HepG2 (cell line): ENCODE data around the gene PNLIPRP2. TPM values are rescaled to one million over a fixed set of nuclear protein-coding genes. Genes with fewer than 3 reads are reported as not detected.
A peak's percentile ranks its signal among the peaks of the same experiment; 100 is the strongest.

Experiments
- ATAC-seq: fragments of 200-7000 bp; cut with Tn5 transposase; 3 replicates; pipeline ENCODE4 v1.9.1; 2020; ENCODE audit warnings: mild to moderate bottlenecking, moderate library complexity
- BruUV-seq: library from RNA; stranded (reverse); fragments of 400-500 nt; replicated peaks from 2 replicates; lab custom pipeline; 2021; lab: Mats Ljungman, UMichigan
- CTCF ChIA-PET: fragments of 300-600 bp; formaldehyde crosslinking; extraction: SDS; loops from one replicate; lab custom pipeline; 2021; ENCODE audit warnings: low total read pairs, inconsistent platforms, low intra/inter-chr PET ratio; lab: Yijun Ruan, JAX
- POLR2A ChIA-PET: fragments of 350-600 bp; sonication (Branson Sonifier 250); formaldehyde crosslinking; loops from one replicate; lab custom pipeline; 2020; ENCODE audit warnings: antibody characterized with exemption, inconsistent platforms; lab: Yijun Ruan, JAX
- DNase-seq: peaks from one replicate; pipeline ENCODE4 v3.0.0-alpha.2; 2015; ENCODE audit warnings: low spot score
- FAIRE-seq: peaks from 3 replicates; lab custom pipeline; 2011; peaks lifted over from hg19 to GRCh38; lab: Jason Lieb, UNC
- H2AFZ ChIP-seq: one replicate; pipeline ENCODE4 v1.6.1; 2011; ENCODE audit warnings: low read length, inconsistent platforms
- H3K27ac ChIP-seq: fragments of 300-600 bp; 3 replicates; pipeline ENCODE4 v1.8.0; 2011; ENCODE audit warnings: mixed run types, mild to moderate bottlenecking, mixed read lengths, low read length, inconsistent platforms; ENCODE audit not compliant: insufficient read depth; ENCODE audit errors: extremely low read length
- H3K27me3 ChIP-seq, 2 experiments: fragments of 200-600 bp in 1 of 2; 2 replicates in 1 of 2; 3 replicates in 1 of 2; pipeline versions ENCODE4 v1.6.0 to v1.8.0; 2011; ENCODE audit warnings: low read length in 2 of 2, mild to moderate bottlenecking in 2 of 2, moderate library complexity in 2 of 2, inconsistent platforms in 1 of 2; ENCODE audit not compliant: insufficient read depth in 2 of 2, control insufficient read depth in 1 of 2
- H3K36me3 ChIP-seq, 2 experiments: fragments of 200-600 bp in 1 of 2; replicated peaks in 1 of 2; 2 replicates in 1 of 2; 3 replicates in 1 of 2; pipeline versions ENCODE4 v1.5.1 to v1.8.0; 2011; ENCODE audit warnings: low read length in 2 of 2, inconsistent platforms in 1 of 2; ENCODE audit not compliant: insufficient read depth in 2 of 2, control insufficient read depth in 1 of 2
- H3K4me1 ChIP-seq: 2 replicates; pipeline ENCODE4 v1.5.1; 2012; ENCODE audit warnings: low read length, inconsistent platforms; ENCODE audit not compliant: insufficient read depth
- H3K4me2 ChIP-seq: 2 replicates; pipeline ENCODE4 v1.6.0; 2011; ENCODE audit warnings: low read depth, low read length, inconsistent platforms
- H3K4me3 ChIP-seq, 3 experiments: fragments of 200-600 bp in 1 of 3; sonication (generic), shearing (Covaris generic) in 1 of 3; replicated peaks in 1 of 3; 2 replicates each; pipeline ENCODE4 v1.5.1; 2011 to 2016; ENCODE audit warnings: low read length in 3 of 3, inconsistent platforms in 2 of 3, low read depth in 2 of 3, mild to moderate bottlenecking in 2 of 3, control low read depth in 1 of 3, mixed read lengths in 1 of 3; ENCODE audit not compliant: insufficient read depth in 1 of 3
- H3K79me2 ChIP-seq: one replicate; pipeline ENCODE4 v1.6.1; 2011; ENCODE audit warnings: low read length, inconsistent platforms; ENCODE audit not compliant: insufficient read depth
- H3K9ac ChIP-seq: 2 replicates; pipeline ENCODE4 v1.6.0; 2011; ENCODE audit warnings: mild to moderate bottlenecking, low read depth, low read length, inconsistent platforms; ENCODE audit not compliant: insufficient read depth
- H3K9me3 ChIP-seq: 2 replicates; pipeline ENCODE4 v1.5.1; 2012; ENCODE audit warnings: mild to moderate bottlenecking, low read length
- H4K20me1 ChIP-seq: 2 replicates; pipeline ENCODE4 v1.6.0; 2011; ENCODE audit warnings: inconsistent platforms, mild to moderate bottlenecking, low read length, moderate library complexity; ENCODE audit not compliant: insufficient read depth
- HNRNPK ChIP-seq: fragments of 200-400 bp; formaldehyde crosslinking; IDR thresholded peaks from 2 replicates; pipeline ENCODE4 v1.6.1; 2018; ENCODE audit warnings: low read length, low read depth, moderate library complexity, mild to moderate bottlenecking; ENCODE audit not compliant: poor library complexity, severe bottlenecking
- MED1 ChIP-seq: sonication (generic); formaldehyde crosslinking; IDR thresholded peaks from 2 replicates; pipeline ENCODE4 v1.4.0; 2020; ENCODE audit warnings: missing genetic modification reagents
- POGZ ChIP-seq: sonication (generic); formaldehyde crosslinking; IDR thresholded peaks from 2 replicates; pipeline ENCODE4 v1.4.0; 2020; ENCODE audit warnings: mild to moderate bottlenecking, missing genetic modification reagents
- TOE1 ChIP-seq: sonication (generic); formaldehyde crosslinking; IDR thresholded peaks from 2 replicates; pipeline ENCODE4 v1.4.0; 2020; ENCODE audit warnings: mild to moderate bottlenecking, missing genetic modification reagents
- ZNF17 ChIP-seq: sonication (generic); formaldehyde crosslinking; IDR thresholded peaks from 2 replicates; pipeline ENCODE4 v1.5.0; 2020; ENCODE audit warnings: mild to moderate bottlenecking, missing genetic modification reagents
- WGBS: methylation state at CpG from one replicate; pipeline ENCODE4 v1.1.6; 2017; ENCODE audit warnings: low lambda C conversion rate; 5-methylcytosine and 5-hydroxymethylcytosine counted together
- in situ Hi-C: cut with HindIII; loops from 2 replicates; pipeline ENCODE4 v1.10.0; 2017; ENCODE audit warnings: low pct_unique_long_range_greater_than_20kb; ENCODE audit not compliant: extremely low pct_ligation_motif_present
- intact Hi-C: fragments of 100-400 bp; cut with micrococcal nuclease; formaldehyde crosslinking; loops from one replicate; pipeline ENCODE4 v1.10.0; 2022; ENCODE audit not compliant: unreplicated experiment
- polyA plus RNA-seq, 8 experiments: library from polyadenylated mRNA; depleted of rRNA in 3 of 8; stranded (reverse) in 7 of 8; unstranded in 1 of 8; fragments of >200 nt; fragmentation: Illumina TruSeq in 4 of 8; extraction: Trizol in 4 of 8; gene quantifications; 2 replicates each; pipeline versions ENCODE4 v1.2.1 to v1.2.3, GENCODE V29; 2011 to 2016; ENCODE audit warnings: low read depth in 4 of 8, missing spikeins in 1 of 8, mixed read lengths in 1 of 8; ENCODE audit not compliant: insufficient read depth in 1 of 8
- total RNA-seq, 5 experiments: library from RNA; depleted of rRNA; stranded (reverse); fragments of >200 nt; fragmentation: Illumina TruSeq; extraction: Trizol; gene quantifications; 2 replicates each; pipeline ENCODE4 v1.2.3, GENCODE V29; 2016; ENCODE audit warnings: low read depth in 1 of 5
- TF ChIP-seq, protein P1 (sequence below): sonication (generic); formaldehyde crosslinking; IDR thresholded peaks from 2 replicates; pipeline ENCODE4 v1.5.0; 2020; ENCODE audit warnings: missing genetic modification reagents, mild to moderate bottlenecking, borderline replicate concordance

PNLIPRP2 gene
- total and polyA plus RNA-seq, 2 of the 13 experiments (the other 11 are each of a cell fraction or from before 2014, with no cell fraction given), result 0.21 to 0.97 TPM

DNA sequence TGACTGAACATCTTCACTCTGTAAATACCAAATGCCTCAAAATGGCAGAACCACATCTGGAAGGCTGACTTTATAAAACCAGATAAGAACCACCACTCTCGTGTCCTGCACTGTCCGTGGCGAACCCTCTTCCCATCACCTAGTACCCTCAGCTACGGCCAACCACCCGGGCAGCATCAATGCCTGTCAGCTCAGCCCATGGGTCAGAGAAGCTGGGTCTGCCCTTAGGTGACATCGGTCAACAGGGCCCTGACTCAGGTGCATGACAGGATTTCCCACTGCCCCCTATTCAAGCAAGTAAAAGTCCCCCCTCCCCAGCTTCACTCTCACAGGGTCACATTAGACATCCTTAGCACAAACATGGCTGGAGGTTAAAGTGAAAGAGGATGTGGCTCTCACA lies 65.1 kb downstream of the PNLIPRP2 start:
- ChIA-PET POLR2A (no interaction called here), CTCF (no interaction called here)
- peaks cover 0 to 10% of the 10 kb centered on the region in 2 experiments; a peak in 3 of 5 replicates for H3K36me3 ChIP-seq
- H3K4me2 ChIP-seq, result no peak overlapping the region
- 0 out of 2 replicates have a peak, but pooled peaks cover 6% of the 10 kb centered on the region for H3K4me1 ChIP-seq
- in situ Hi-C loops, result loop anchor here (5.0 kb wide), 1 partner anchor 96 kb away; no protein-coding TSS in a partner anchor
- H3K9me3 ChIP-seq, result no peaks in the 10 kb centered on the region
- H3K9ac ChIP-seq, result no peak overlapping the region
- ATAC-seq, result no peak
- H3K4me3 ChIP-seq, result no peak overlapping the region
- FAIRE-seq, result no peak
- H2AFZ ChIP-seq, result no peak overlapping the region
- H3K79me2 ChIP-seq, result no peaks in the 10 kb centered on the region
- H4K20me1 ChIP-seq, result no peaks in the 10 kb centered on the region
- H3K27ac ChIP-seq, result no peak overlapping the region
- BruUV-seq, result no TSS peak
- 92% methylated on average over 6 of the region's 6 CpGs for WGBS
- TF ChIP-seq, protein P1, sequence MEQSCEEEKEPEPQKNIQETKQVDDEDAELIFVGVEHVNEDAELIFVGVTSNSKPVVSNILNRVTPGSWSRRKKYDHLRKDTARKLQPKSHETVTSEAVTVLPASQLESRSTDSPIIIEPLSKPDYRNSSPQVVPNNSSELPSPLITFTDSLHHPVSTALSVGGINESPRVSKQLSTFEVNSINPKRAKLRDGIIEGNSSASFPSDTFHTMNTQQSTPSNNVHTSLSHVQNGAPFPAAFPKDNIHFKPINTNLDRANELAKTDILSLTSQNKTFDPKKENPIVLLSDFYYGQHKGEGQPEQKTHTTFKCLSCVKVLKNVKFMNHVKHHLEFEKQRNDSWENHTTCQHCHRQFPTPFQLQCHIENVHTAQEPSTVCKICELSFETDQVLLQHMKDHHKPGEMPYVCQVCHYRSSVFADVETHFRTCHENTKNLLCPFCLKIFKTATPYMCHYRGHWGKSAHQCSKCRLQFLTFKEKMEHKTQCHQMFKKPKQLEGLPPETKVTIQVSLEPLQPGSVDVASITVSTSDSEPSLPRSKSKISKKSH, result no peak
- TF ChIP-seq ZNF17, result no peak
- DNase-seq, result no peak
- no peaks in the 10 kb centered on the region for H3K27me3 ChIP-seq
- intact Hi-C loops, result no loop called here

- no peaks in the 10 kb centered on the region for H3K27me3 ChIP-seq
- CTCF ChIA-PET, result no interaction called here
- FAIRE-seq, result no peak
- no peak for DNase-seq
- H3K9ac ChIP-seq, result no peak overlapping the region
- in situ Hi-C loops, result loop anchor here (5.0 kb wide), 1 partner anchor 96 kb away; no protein-coding TSS in a partner anchor
- no peak overlapping the region for H3K4me2 ChIP-seq
- H3K27ac ChIP-seq, result no peak overlapping the region
- H3K4me1 ChIP-seq, result 0 out of 2 replicates have a peak, but pooled peaks cover 6% of the 10 kb centered on the region
- no peak overlapping the region for H2AFZ ChIP-seq
- no peak overlapping the region for H3K4me3 ChIP-seq
- no TSS peak for BruUV-seq
- WGBS, result 98% methylated on average over 3 of the region's 3 CpGs
- intact Hi-C loops, result no loop called here
- ATAC-seq, result no peak
- no peaks in the 10 kb centered on the region for H3K9me3 ChIP-seq
- POLR2A ChIA-PET, result no interaction called here
- TF ChIP-seq TOE1 (CRISPR knock-in tag) (no peak), MED1 (no peak), HNRNPK (peak; percentile 46), POGZ (CRISPR knock-in tag) (no peak)
- no peaks in the 10 kb centered on the region for H3K79me2 ChIP-seq
- H4K20me1 ChIP-seq, result no peaks in the 10 kb centered on the region
- peaks cover 0 to 3% of the 10 kb centered on the region in 2 experiments; a peak in 2 of 5 replicates for H3K36me3 ChIP-seq
Observed at GRCh38 chr10:116686632-116687031, 65.9 kb downstream of the PNLIPRP2 start.
